ENCODE measurements around the gene ROR2. TPM values are rescaled to one million over a fixed set of nuclear protein-coding genes. Genes with fewer than 3 reads are reported as not detected.

ROR2 gene
- total and polyA plus RNA-seq, 7 donors = 0.46 to 81.7 (median 51.4) TPM

GRCh38 chr9:91736898-91737601 is 213.0 kb downstream of the ROR2 start:
- Histone ChIP-seq H3K27ac (peak overlapping the region in 2 of 4 donors; percentile 7 to 22), H3K4me3 (no peak overlapping the region), H3K36me3 (peaks cover 5 to 38% (median 11%) of the 10 kb centered on the region in 4 donors), H3K27me3 (no peaks in the 10 kb centered on the region), H3K4me1 (peaks cover 0 to 44% (median 25%) of the 10 kb centered on the region in 4 donors), H3K9me3 (no peaks in the 10 kb centered on the region)
- no peak for DNase-seq
- TF ChIP-seq EP300 (IDR thresholded peaks at IDR 0.05) = no peak
- TF ChIP-seq POLR2A (IDR thresholded peaks at IDR 0.05) = no peak
- TF ChIP-seq POLR2AphosphoS5 (IDR thresholded peaks at IDR 0.05) = no peak
- TF ChIP-seq, protein P1, sequence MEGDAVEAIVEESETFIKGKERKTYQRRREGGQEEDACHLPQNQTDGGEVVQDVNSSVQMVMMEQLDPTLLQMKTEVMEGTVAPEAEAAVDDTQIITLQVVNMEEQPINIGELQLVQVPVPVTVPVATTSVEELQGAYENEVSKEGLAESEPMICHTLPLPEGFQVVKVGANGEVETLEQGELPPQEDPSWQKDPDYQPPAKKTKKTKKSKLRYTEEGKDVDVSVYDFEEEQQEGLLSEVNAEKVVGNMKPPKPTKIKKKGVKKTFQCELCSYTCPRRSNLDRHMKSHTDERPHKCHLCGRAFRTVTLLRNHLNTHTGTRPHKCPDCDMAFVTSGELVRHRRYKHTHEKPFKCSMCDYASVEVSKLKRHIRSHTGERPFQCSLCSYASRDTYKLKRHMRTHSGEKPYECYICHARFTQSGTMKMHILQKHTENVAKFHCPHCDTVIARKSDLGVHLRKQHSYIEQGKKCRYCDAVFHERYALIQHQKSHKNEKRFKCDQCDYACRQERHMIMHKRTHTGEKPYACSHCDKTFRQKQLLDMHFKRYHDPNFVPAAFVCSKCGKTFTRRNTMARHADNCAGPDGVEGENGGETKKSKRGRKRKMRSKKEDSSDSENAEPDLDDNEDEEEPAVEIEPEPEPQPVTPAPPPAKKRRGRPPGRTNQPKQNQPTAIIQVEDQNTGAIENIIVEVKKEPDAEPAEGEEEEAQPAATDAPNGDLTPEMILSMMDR (IDR thresholded peaks at IDR 0.05) = no peak
- WGBS, 2 donors = 83 to 92% methylated on average over 16 of the region's 16 CpGs
- intact Hi-C loops (cut with DNase I) = loop anchor here (5.0 kb wide), 2 partner anchors 35 to 375 kb away; no protein-coding TSS in a partner anchor

- no peak for DNase-seq
- Histone ChIP-seq H3K36me3 (peaks cover 5 to 45% (median 12%) of the 10 kb centered on the region in 4 donors), H3K4me1 (peaks cover 0 to 37% (median 17%) of the 10 kb centered on the region in 4 donors), H3K4me3 (no peak overlapping the region), H3K27ac (no peak overlapping the region), H3K27me3 (no peaks in the 10 kb centered on the region), H3K9me3 (no peaks in the 10 kb centered on the region)
- intact Hi-C loops (cut with DNase I) = loop anchor here (5.0 kb wide), 2 partner anchors 36 to 376 kb away; no protein-coding TSS in a partner anchor
- TF ChIP-seq, protein P1 (IDR thresholded peaks at IDR 0.05) = no peak
- no peak for TF ChIP-seq POLR2A (IDR thresholded peaks at IDR 0.05)
- TF ChIP-seq POLR2AphosphoS5 (IDR thresholded peaks at IDR 0.05) = no peak
- TF ChIP-seq EP300 (IDR thresholded peaks at IDR 0.05) = no peak
- WGBS, 2 donors = 90 to 95% methylated on average over 5 of the region's 5 CpGs
Observed at GRCh38 chr9:91736311-91736710, 213.7 kb downstream of the ROR2 start.

- intact Hi-C loops (cut with DNase I) = loop anchor here (1.0 to 5.0 kb wide), 3 partner anchors 37 to 377 kb away; partner anchors contain the start of gene ROR2
- no peak for DNase-seq
Observed at GRCh38 chr9:91735049-91735448, 215.0 kb downstream of the ROR2 start.

DNA sequence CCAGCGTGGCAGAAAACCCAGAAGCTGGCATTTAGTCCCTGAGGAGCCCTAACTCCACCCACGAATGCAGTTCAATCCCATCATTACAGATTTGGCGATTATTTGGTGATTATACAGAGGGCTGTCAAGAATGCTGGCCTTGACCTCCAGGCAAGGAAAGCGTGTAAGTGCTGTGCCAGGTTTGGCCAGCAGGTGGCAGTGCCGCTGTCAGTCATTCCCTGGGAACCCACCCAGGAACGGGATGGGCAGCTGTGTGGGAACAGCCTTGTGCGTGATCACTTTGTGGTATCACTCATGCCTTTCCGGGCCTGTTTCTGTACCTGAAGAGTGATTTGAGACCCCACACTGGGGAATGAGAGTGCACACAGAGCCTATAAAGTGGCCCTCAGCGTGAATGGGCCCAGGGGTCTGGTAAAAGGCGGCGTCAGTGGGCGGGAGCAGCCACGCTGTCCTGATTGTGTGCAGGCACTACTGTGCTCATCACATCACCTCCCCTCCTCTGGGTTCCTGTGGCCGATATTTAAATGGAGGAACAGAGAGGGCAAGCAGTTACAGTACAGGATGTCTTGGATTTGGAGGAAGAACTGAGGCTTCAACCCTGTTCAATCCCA is 215.6 kb downstream of the ROR2 start:
- no peaks in the 10 kb centered on the region for H3K9me3 ChIP-seq
- intact Hi-C loops (cut with DNase I) = no loop called here
- peaks cover 10 to 61% (median 17%) of the 10 kb centered on the region in 4 donors for H3K36me3 ChIP-seq
- H3K27me3 ChIP-seq = no peaks in the 10 kb centered on the region
- no peak for TF ChIP-seq EP300 (IDR thresholded peaks at IDR 0.05)
- TF ChIP-seq POLR2AphosphoS5 (IDR thresholded peaks at IDR 0.05) = peak in 3 of 4 donors; percentile 44 to 52 (median 50)
- TF ChIP-seq, protein P1 (IDR thresholded peaks at IDR 0.05) = peak; percentile 90 to 96 (median 92)
- H3K4me1 ChIP-seq = peaks cover 0 to 28% (median 12%) of the 10 kb centered on the region in 4 donors
- WGBS, 2 donors = 40 to 47% methylated on average over 14 of the region's 14 CpGs
- no peak overlapping the region for H3K4me3 ChIP-seq
- peak overlapping the region in 3 of 4 donors; percentile 48 to 51 (median 50) for H3K27ac ChIP-seq
- DNase-seq = peak; percentile 89

More at GRCh38 chr9:91735049-91735448, 215.0 kb downstream of the ROR2 start:
- H3K27ac ChIP-seq = peak overlapping the region in 2 of 4 donors; percentile 48 to 51
- no peaks in the 10 kb centered on the region for H3K27me3 ChIP-seq
- peaks cover 0 to 25% (median 7%) of the 10 kb centered on the region in 4 donors for H3K4me1 ChIP-seq
- 77 to 87% methylated on average over 1 of the region's 1 CpG for WGBS, 2 donors
- peaks cover 10 to 58% (median 17%) of the 10 kb centered on the region in 4 donors for H3K36me3 ChIP-seq
- no peaks in the 10 kb centered on the region for H3K9me3 ChIP-seq
- H3K4me3 ChIP-seq = no peak overlapping the region
- TF ChIP-seq POLR2A (IDR thresholded peaks at IDR 0.05) (no peak), POLR2AphosphoS5 (IDR thresholded peaks at IDR 0.05) (no peak), EP300 (IDR thresholded peaks at IDR 0.05) (no peak)
- TF ChIP-seq, protein P1 (IDR thresholded peaks at IDR 0.05) = no peak
